Esophagus squamous epithelium (tissue), 4 donors: ENCODE results near the gene CFAP157.

ENCODE experiments used
- CTCF ChIP-seq, 6 experiments: fragments of 450-650 bp in 4 of 6; fragments of 200-600 bp in 2 of 6; sonication (generic) in 2 of 6; IDR thresholded peaks; one replicate each; pipeline ENCODE4 v1.5.1; 2016 to 2019; ENCODE audit warnings: antibody characterized with exemption in 6 of 6, mild to moderate bottlenecking in 4 of 6, moderate library complexity in 4 of 6
- POLR2A ChIP-seq, 4 donors: fragments of 450-650 bp; IDR thresholded peaks; one replicate each; pipeline ENCODE4 v1.6.1; 2017; ENCODE audit warnings: antibody characterized with exemption in 4 of 4, mild to moderate bottlenecking in 4 of 4, moderate library complexity in 3 of 4

GRCh38 chr9:127755061-127756060 lies 48.6 kb downstream of the CFAP157 start:
- TF ChIP-seq CTCF (IDR thresholded peaks at IDR 0.05), result no peak
- TF ChIP-seq POLR2A (IDR thresholded peaks at IDR 0.05), result no peak
